ENCODE data around the gene DLG1.

GRCh38 chr3:197012540-197012883 lies 285.9 kb downstream of the DLG1 start:
- TF ChIP-seq POLR2A (IDR thresholded peaks at IDR 0.05; ENCODE audit: low read length) (no peak), GATA1 (IDR thresholded peaks at IDR 0.05; ENCODE audit: low read depth, low read length) (no peak)
